GM12801 (cell line): ENCODE measurements around the gene LPCAT1.

ENCODE experiments used
- CTCF ChIP-seq: IDR thresholded peaks from one replicate; pipeline ENCODE4 v1.5.1; 2011; ENCODE audit warnings: control low read depth; ENCODE audit not compliant: insufficient read length; ENCODE audit errors: extremely low read depth

LPCAT1 gene

GRCh38 chr5:1529498-1529897 lies 5.7 kb upstream of the LPCAT1 start:
- no peak for TF ChIP-seq CTCF

- TF ChIP-seq CTCF, result no peak
These were observed 3.9 kb upstream of the LPCAT1 start for GRCh38 chr5:1527533-1528205.

- no peak for TF ChIP-seq CTCF
These were observed 2.9 kb upstream of the LPCAT1 start for GRCh38 chr5:1526681-1527131.

- no peak for TF ChIP-seq CTCF
These were observed 2.5 kb upstream of the LPCAT1 start for GRCh38 chr5:1526190-1526631.

GRCh38 chr5:1525624-1526189 lies 1.9 kb upstream of the LPCAT1 start:
- TF ChIP-seq CTCF, result no peak

GRCh38 chr5:1524799-1525623 lies 1.3 kb upstream of the LPCAT1 start:
- TF ChIP-seq CTCF, result no peak

- no peak for TF ChIP-seq CTCF
These were observed 680 bp upstream of the LPCAT1 start for GRCh38 chr5:1524481-1524798.
